Ramos (cell line): ENCODE measurements around the gene PYDC1.
"Not testable (repeated sequence)": the region's sequence is repeated elsewhere in the genome, so short reads cannot be mapped to it uniquely, and the experiment has no call there.

ENCODE experiments used
- in situ Hi-C: fragments of 300-500 bp; cut with MboI; formaldehyde crosslinking; loops from one replicate; pipeline ENCODE4 v1.14.3; 2022; ENCODE audit warnings: low sequenced_read_pairs; ENCODE audit not compliant: unreplicated experiment

PYDC1 gene

DNA sequence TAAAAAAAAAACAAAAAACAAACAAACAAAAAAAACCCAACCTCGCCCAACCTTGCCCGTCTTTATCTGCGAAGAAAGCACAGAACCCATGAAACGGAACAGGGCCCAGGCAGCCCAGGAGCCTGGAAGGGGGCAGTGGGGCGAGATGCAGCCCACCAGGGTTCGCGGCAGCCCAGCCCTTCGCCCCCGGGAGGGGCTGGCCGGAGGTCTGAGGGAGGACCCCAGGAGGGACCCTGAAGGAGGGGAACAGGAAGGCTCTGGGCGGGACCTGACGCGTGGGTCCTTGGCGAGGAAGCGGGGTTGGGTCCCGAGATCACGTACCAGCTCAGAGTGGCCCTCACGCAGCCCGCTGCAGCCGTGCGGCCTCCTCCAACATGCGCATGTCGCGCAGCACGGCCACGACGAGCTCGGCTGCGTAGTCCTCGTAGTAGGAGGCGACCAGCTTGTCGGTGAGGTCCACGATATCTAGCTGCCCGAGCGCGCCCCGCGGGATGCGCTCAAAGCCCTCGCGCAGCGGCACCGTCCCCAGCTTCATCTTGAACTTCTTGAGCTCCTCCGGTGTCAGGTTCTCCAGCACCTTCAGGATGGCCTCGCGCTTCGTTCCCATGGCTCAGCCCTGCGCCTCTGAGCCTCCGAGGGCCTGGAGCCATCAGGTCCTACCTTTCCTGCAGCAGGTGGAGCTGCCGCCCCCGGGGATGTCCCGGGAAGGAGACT is at the start of gene PYDC1:
Gene PYDC1 (minus strand): TSS at position 714 of the 714 bp plus-strand sequence. CDS start 107 bp downstream, at position 607.
- in situ Hi-C loops = no loop called here

DNA sequence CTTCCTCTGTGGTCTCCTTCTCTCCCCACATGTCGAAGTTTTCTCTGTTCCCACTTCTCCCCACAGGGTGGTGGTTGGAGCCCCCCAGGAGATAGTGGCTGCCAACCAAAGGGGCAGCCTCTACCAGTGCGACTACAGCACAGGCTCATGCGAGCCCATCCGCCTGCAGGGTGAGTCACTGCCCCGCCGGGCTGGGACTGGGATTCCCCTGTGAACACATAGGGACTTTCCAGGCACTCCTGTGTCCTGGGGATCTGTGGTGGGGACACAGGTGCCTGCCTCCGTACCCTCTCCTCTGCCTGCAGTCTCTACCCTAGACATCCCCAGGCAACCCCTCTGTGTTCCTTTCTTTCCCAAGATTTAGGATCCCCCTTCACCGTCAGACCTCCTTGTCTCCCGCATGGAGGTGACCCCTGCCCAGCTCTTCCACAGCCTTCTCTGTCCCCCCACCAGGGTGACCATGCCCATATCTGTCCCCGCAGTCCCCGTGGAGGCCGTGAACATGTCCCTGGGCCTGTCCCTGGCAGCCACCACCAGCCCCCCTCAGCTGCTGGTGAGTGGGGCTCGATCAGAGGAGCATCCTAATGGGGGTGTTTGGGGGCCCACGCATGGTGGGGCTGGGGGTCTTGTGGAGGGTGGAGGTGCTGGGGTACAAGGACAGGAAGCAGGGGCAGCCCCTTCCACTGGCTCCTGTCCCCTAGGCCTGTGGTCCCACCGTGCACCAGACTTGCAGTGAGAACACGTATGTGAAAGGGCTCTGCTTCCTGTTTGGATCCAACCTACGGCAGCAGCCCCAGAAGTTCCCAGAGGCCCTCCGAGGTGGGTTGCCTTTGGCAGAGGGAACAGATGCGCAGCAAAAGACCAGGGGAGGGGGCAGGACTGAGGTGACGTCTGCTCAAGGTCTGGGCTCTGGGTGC is 48.7 kb upstream of the PYDC1 start:
- in situ Hi-C loops = no loop called here

DNA sequence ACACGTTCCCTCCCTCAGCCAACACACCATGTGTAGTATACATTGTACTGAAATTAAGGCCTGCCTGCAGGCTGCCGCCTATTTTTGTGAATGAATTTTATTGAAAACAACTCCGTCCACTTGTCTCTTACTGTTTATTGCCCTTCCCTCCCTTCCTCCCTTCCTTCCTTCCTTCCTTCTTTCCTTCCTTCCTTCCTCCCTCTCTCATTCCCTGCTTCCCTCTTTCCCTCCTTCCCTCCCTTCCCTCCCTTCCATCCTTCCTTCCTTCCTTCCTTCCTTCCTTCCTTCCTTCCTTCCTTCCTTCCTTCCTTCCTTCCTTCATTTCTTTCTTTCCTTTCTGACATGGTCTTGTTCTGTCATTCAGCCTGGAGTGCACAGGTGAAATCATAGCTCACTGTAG is 45.1 kb upstream of the PYDC1 start:
- in situ Hi-C loops = no loop called here

DNA sequence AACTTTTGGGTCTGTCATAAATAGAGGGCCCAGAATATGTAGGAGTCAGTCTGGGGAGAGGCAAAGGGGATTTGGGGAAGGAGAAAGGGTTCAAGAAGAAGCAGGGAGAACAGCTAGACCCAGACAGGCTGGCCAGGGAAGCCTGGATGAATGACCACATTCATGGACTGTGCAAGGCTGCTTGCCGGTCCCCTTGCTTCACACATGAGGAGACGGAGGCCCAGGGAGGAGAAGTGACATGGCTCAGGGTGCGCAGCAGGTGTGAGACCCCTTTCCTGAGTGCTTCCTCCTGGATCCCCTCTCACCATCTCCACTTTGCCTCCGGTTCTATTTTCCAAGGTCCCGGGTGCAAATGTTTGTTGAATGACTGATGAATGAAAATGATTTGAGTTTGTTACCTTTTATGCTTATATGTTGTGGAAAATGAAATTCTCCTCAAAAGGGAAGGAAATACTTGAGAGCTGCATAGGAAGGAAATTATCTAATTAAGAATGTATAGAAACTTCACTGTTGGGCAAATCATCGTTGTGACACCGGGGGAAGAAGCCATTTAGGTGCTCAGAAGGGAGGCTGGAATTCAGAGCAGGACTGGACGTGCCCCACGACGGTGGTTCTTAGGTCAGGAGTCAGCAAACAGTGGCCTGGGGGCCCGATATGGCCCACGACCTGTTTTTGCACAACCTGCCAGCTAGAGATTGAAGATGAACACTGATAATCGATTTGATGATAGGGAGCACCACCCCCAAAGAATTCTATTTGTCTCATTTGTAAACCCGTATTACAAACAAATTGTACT is 43.4 kb upstream of the PYDC1 start:
- in situ Hi-C loops = no loop called here

DNA sequence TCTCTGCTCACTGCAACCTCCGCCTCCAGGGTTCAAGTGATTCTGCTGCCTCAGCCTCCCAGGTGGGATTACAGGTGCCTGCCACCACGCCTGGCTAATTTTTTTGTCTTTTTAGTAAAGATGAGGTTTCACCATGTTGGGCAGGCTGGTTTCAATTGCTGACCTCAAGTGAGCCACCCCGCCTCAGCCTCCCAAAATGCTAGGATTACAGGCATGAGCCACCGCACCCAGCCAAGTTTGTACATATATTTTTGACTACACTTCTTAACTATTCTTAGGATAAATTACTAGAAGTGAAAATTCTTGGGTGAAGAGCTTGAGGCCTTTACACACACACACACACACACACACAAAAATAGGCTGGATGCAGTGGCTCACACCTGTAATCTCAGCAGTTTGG is 41.4 kb upstream of the PYDC1 start:
- in situ Hi-C loops = no loop called here

DNA sequence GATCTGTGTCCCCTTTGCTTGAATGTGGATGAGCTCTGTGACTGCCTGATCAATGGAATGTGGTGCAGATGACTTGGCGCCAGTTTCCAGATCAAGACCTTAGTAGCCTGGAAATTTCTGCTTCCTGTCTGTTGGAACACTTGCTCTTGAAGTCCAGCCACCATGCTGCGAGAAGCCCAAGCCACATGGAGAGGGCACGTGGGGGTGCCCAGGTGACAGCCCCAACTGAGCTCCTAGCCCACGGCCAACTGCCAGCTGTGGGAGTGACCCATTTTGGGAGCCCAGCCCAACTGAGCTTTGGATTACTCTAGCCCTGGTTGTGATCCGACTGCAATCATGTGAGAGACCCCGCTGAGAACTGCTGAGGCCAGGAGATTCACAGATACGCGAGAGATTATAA is 39.5 kb upstream of the PYDC1 start:
- in situ Hi-C loops = no loop called here

DNA sequence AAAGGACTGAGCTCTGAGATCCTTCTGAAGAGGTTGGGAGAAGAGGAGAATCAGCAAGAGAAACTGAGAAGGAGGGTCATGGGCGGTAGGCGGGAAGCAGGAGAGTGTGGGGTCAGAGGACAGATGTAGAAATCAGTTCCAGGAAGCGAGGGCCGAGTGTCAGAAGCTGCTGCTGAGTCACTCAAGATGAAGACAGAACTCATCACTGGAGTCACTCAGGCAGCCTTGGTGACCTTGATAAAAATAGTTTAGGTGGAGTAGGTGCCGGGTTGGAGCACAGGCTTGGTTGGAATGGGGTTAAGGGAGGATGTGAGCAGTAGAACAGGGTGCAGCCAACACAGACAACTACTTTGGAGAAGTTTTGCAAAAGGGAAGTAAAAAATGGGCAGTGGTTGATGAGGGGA is 36.7 kb upstream of the PYDC1 start:
- in situ Hi-C loops = no loop called here

DNA sequence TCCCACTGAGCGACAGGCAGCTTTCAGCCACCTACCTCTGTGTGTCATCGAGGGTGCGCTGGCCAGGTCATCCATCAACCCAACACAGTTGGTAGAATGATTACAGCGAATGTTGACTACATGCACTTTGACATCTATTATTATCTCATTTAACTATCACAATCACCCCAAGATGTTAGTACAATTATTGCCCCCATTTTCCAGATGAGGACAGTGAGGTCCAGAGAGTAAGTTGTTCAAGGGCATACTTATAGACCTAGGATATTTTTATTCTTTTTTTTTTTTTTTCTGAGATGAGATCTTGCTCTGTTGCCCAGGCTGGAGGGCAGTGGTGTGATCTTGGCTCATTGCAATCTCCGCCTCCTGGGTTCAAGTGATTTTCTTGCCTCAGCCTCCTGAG is 34.5 kb upstream of the PYDC1 start:
- in situ Hi-C loops = no loop called here

DNA sequence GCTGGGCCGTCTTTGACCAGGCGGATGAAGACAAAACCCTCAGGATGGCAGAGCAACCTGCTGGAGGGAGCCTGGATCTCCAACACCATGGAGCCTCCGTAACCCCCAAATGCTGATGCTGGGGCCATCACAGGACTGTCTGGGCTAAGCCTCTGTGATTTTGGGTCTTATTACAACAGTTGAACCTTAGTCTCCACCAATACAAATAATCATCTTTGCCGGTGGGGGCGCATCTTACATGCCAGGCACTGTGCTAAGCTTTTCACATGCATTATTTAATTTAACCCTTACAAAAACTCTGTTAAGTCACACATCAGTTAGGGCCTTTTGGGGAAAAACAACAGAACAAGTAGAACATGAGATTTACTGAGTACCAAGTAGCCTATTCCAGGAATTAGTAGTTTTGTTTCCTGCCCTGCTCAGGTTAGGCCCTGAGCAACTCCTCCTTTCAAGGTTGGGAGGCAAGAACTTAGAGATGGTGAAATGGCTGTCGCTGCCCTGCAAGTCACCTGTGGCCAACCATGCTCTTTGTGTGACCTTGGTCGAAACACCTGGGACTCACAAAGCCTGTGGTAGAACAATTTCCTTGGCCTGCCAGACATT is 33.9 kb upstream of the PYDC1 start:
- in situ Hi-C loops = no loop called here

DNA sequence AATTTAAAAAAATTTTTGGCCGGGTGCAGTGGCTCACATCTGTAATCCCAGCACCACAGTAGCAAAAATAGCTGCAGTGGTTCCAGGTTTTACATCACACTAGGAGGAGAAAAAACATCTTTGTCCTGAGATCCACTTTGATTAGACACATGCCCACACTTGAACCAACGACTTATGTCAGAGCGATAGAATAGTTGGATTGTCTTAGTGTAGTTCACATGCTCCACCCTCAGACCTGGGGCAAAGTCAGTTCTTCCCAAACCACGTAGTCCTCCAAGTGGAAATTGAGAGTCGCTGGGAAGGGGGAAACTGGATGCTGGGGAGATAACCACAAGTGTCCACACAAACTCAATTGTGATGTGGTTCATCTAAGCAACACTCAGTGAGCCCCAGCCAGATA is 31.4 kb upstream of the PYDC1 start:
- in situ Hi-C loops = no loop called here

DNA sequence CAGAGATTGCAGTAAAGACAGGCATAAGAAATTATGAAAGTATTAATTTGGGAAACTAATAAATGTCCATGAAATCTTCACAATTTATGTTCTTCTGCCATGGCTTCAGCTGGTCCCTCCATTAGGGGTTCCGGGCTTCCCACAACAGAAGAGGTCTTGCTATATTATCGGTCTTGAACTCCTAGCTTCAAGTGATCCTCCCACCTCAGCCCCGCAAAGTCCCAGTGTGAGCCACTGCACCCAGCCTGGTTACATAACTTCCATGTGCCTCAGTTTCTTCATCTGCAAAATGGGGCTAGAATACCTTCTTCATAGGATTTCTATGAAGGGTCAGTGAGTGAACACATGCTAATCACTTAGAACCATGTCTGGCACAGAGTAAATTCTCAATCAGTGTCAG is 29.4 kb upstream of the PYDC1 start:
- in situ Hi-C loops = no loop called here

DNA sequence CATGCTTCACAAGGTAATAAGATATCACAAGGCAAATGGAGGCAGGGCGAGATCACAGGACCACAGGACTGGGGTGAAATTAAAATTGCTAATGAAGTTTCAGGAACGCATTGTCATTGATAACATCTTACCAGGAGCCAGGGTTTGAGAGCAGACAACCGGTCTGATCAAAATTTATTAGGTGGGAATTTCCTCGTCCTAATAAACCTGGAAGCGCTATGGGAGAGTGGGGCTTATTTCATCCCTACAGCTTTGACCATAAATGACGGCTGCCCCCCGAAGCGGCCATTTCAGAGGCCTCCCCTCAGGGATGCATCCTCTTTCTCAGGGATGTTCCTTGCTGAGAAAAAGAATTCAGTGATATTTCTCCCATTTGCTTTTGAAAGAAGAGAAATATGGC is 28.7 kb upstream of the PYDC1 start:
- in situ Hi-C loops = not testable (repeated sequence)

DNA sequence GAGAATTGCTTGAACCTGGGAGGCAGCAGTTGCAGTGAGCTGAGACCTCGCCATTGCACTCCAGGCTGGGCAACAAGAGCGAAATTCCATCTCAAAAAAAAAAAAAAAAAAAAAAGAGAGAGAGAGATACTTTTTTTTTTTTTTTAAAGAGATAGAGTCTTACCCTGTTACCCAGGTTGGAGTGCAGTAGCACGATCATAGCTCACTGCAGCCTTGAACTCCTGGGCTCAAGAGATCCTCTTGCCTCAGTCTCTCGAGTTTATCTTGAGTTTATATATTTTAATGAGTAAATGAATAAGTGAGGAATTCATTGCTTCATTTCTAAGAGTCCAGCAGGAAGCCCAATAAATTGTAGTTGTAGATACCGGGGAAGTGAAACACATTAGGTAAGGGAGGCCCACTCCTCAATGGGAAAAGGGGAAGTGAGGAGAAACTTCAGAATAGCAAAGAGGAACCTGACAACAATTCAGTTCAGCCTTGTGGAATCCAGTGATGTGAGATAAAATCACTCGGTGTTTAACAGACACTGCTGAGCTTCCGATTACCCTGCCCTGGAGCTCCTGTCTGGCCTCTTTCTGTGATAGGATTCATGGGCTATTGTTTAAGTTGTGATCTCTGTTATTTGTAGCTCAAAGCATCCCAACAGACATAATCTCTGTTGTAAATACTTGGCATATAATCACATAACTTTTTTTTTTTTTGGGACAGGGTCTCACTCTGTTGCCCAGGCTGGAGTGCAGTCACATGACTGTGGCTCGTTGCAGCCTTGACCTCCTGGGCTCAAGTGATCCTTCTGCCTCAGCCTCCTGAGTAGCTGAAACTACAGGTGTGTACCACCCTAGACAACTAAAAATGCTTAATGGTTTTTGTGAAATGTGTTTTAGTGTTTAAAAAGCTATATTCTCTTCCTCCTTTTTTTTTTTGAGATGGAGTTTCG is 27.1 kb upstream of the PYDC1 start:
- in situ Hi-C loops = no loop called here

DNA sequence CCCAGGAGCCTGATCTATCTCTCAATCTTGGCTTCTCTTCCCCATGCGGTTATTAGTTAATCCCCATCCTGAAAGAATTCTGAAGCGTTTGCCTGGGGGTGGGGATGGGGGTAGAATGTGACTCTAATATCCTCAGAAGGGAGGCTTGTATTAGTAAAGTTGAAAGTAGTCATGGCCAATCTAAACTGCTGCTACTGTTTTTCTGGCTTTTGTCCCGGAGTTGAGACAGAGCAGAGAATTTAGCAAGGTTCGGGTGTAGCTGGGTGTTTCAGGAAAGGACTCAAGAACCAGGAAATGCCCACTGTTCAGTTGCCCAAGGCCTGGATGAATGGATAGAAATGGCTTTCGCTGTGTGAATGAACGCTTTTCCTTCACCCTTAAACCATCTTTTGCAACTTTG is 25.3 kb upstream of the PYDC1 start:
- in situ Hi-C loops = no loop called here

DNA sequence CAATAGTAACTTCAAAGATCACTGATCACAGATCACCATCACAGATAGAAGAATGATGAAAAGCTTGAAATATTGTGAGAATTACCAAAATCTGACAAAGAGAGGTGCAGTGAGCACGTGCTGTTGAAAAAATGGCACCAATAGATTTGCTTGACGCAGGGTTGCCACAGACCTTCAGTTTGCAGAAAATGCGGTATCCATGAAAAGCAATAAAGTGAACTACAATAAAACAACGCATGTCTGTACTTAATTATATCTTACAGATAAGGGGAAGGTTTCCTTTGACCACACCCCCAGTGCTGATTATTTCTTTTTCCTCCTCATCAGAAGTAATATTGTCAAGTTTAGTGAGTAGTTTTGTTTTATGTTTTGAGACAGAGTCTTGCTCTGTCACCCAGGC is 21.1 kb upstream of the PYDC1 start:
- in situ Hi-C loops = no loop called here

DNA sequence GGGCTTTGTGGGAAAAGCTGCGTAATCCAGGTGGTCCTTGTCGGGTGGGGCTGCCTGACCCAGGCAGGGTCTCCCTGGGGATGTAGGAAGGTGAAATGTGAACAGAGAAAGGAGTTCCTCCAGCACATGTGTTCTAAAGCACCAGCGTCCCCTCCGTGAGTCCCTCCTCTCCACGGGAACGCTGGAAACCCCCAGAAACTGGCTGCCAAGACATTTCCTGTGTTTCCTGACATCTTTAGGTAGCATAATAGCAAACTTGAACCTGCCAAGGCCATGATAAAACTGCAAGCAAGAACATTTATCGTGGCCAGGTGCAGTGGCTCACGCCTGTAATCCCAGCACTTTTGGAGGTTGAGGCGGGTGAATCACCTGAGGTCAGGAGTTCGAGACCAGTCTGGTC is 12.6 kb upstream of the PYDC1 start:
- in situ Hi-C loops = no loop called here

DNA sequence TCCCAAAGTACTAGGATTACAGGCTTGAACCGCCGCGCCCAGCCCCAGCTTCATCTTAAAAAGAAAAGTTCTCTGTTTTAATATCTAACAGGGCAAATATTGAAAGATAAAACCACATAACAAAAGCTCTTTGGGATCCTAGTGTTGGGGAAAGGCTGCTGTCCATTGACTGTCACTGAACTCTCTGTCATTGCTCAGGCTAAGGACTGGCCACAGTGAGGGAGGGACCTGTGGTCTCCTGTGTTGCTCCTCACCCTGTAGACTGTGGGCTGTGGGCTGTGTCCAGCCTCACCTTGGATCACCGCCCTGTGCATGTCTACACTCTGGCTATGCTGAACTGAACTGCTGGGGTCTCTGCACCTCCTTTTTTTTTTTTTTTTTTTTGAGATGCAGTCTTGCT is 11.3 kb upstream of the PYDC1 start:
- in situ Hi-C loops = no loop called here

DNA sequence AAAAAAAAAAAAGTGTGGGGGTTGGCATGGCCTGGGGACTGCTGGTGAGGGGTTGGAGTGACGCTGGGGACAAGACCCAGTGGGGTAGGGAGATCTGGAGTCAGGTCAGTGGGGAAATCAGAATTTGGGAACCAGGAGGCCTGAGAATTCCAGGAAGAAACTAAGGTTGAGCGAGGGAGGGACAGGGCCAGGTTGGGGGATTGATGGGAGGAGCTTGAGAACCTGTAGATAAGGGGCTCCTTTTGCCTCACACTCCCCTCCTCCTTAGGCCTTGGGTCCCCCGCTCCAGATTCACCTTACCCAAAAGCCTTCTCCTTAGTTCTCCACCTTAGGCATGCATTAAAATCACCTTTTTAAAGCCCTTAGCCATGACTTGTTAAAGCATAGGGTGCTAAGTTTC is 8.3 kb upstream of the PYDC1 start:
- in situ Hi-C loops = no loop called here
